ENCODE measurements around the gene ANKRD39.

GRCh38 chr2:96859099-96859649 lies 1.4 kb upstream of the ANKRD39 start:
- TF ChIP-seq POLR2AphosphoS5 (IDR thresholded peaks at IDR 0.05; ENCODE audit: low read depth, low read length) (no peak), TAF1 (IDR thresholded peaks at IDR 0.05; ENCODE audit: low read depth, low read length) (no peak), POLR2A (IDR thresholded peaks at IDR 0.05; ENCODE audit: low read depth, low read length) (no peak), SPI1 (IDR thresholded peaks at IDR 0.05; ENCODE audit: low read depth, low read length) (no peak), POU2F2 (IDR thresholded peaks at IDR 0.05; ENCODE audit: low read depth, low read length) (no peak), PAX5 (IDR thresholded peaks at IDR 0.05; ENCODE audit: insufficient read depth, low read length, severe bottlenecking) (no peak)

Data from GM12891 (cell line).